ENCODE results near the gene SYT6.

GRCh38 chr1:114081437-114082303 is 72.0 kb downstream of the SYT6 start:
- no peak for TF ChIP-seq POLR2A (IDR thresholded peaks at IDR 0.05; ENCODE audit: low read length)
- TF ChIP-seq GATA1 (IDR thresholded peaks at IDR 0.05; ENCODE audit: low read depth, low read length), result no peak

Measured in erythroblast (primary cell).